GM19452 (cell line): ENCODE measurements around the gene SLC44A4.
"Not testable (repeated sequence)": the region's sequence is repeated elsewhere in the genome, so short reads cannot be mapped to it uniquely, and the experiment has no call there.

Source experiments
- ATAC-seq: cut with Tn5 transposase; IDR thresholded peaks from one replicate; pipeline ENCODE4 v1.9.1; 2021; ENCODE audit not compliant: unreplicated experiment

The SLC44A4 gene

GRCh38 chr6:31878726-31879125, at the start of gene SLC44A4:
Gene SLC44A4, minus strand, starts transcription at chr6:31878997. Its CDS starts 17 bp downstream, at chr6:31878980.
- no peak for ATAC-seq

- ATAC-seq, result no peak
Observed at GRCh38 chr6:31928672-31928939, 49.8 kb upstream of the SLC44A4 start.

- ATAC-seq, result no peak
Observed at GRCh38 chr6:31927863-31928671, 49.3 kb upstream of the SLC44A4 start.

GRCh38 chr6:31927242-31927862, 48.6 kb upstream of the SLC44A4 start, which contains the start of gene C2:
Gene C2, plus strand, starts transcription at chr6:31927717. Its CDS starts 36 bp downstream, at chr6:31927753.
- ATAC-seq, result no peak

- ATAC-seq, result no peak
Observed at GRCh38 chr6:31922942-31923341, 44.1 kb upstream of the SLC44A4 start.

GRCh38 chr6:31920811-31921210, 42.0 kb upstream of the SLC44A4 start:
- ATAC-seq, result no peak

- ATAC-seq, result no peak
Observed at GRCh38 chr6:31919624-31920303, 41.0 kb upstream of the SLC44A4 start.

- ATAC-seq, result no peak
Observed at GRCh38 chr6:31918069-31918720, 39.4 kb upstream of the SLC44A4 start.

GRCh38 chr6:31915756-31916155, 37.0 kb upstream of the SLC44A4 start:
- no peak for ATAC-seq

GRCh38 chr6:31915351-31915750, 36.6 kb upstream of the SLC44A4 start:
- ATAC-seq, result no peak

GRCh38 chr6:31911826-31912585, 33.2 kb upstream of the SLC44A4 start:
- ATAC-seq, result no peak

GRCh38 chr6:31909298-31909697, 30.5 kb upstream of the SLC44A4 start:
- not testable (repeated sequence) for ATAC-seq

GRCh38 chr6:31908791-31909190, 30.0 kb upstream of the SLC44A4 start:
- peak; percentile 78 for ATAC-seq

- not testable (repeated sequence) for ATAC-seq
Observed at GRCh38 chr6:31908255-31908654, 29.5 kb upstream of the SLC44A4 start.

- ATAC-seq, result no peak
Observed at GRCh38 chr6:31907158-31907813, 28.5 kb upstream of the SLC44A4 start.

- ATAC-seq, result not testable (repeated sequence)
Observed at GRCh38 chr6:31906727-31907126, 27.9 kb upstream of the SLC44A4 start.

GRCh38 chr6:31906122-31906521, 27.3 kb upstream of the SLC44A4 start:
- ATAC-seq, result no peak

- ATAC-seq, result no peak
Observed at GRCh38 chr6:31905041-31905440, 26.2 kb upstream of the SLC44A4 start.

- ATAC-seq, result no peak
Observed at GRCh38 chr6:31903957-31904356, 25.2 kb upstream of the SLC44A4 start.

- ATAC-seq, result peak; percentile 35
Observed at GRCh38 chr6:31901953-31902643, 23.3 kb upstream of the SLC44A4 start, which contains the start of gene ZBTB12. Gene ZBTB12, minus strand, starts transcription at chr6:31902086. Its CDS starts 781 bp downstream, at chr6:31901305.
